PC-9 (cell line): ENCODE measurements around the gene MYDGF. TPM values are rescaled to one million over a fixed set of nuclear protein-coding genes. Genes with fewer than 3 reads are reported as not detected.

ENCODE experiments used
- BruUV-seq: library from RNA; stranded (reverse); fragments of 400-500 nt; replicated peaks from 2 replicates; lab custom pipeline; 2021; lab: Mats Ljungman, UMichigan
- CTCF ChIA-PET: fragments of 300-600 bp; sonication (Branson Sonifier 250); formaldehyde crosslinking; loops from one replicate; lab custom pipeline; 2022; ENCODE audit warnings: antibody characterized with exemption; lab: Charles Lee
- POLR2A ChIA-PET: fragments of 300-600 bp; sonication (Branson Sonifier 250); formaldehyde crosslinking; loops from one replicate; lab custom pipeline; 2022; ENCODE audit warnings: antibody characterized with exemption; ENCODE audit not compliant: unreplicated experiment; lab: Charles Lee
- DNase-seq, 2 experiments: peaks; one replicate each; pipeline versions ENCODE4 v3.0.0 to v3.0.0-alpha.2; 2015 to 2022; ENCODE audit warnings: mixed read lengths in 1 of 2
- H2AFZ ChIP-seq: fragments of 200-600 bp; sonication (generic); 2 replicates; pipeline ENCODE4 v1.8.1; 2017; ENCODE audit warnings: antibody characterized with exemption
- H3F3A ChIP-seq: fragments of 200-600 bp; sonication (generic); 2 replicates; pipeline ENCODE4 v1.8.1; 2017; ENCODE audit warnings: antibody characterized with exemption, mild to moderate bottlenecking, low read depth; ENCODE audit not compliant: insufficient read depth
- H3K27ac ChIP-seq: fragments of 200-600 bp; sonication (generic); 2 replicates; pipeline ENCODE4 v1.6.1; 2016; ENCODE audit warnings: mixed run types
- H3K27me3 ChIP-seq: fragments of 200-600 bp; sonication (generic); 2 replicates; pipeline ENCODE4 v1.6.1; 2016; ENCODE audit warnings: low read depth, mixed run types; ENCODE audit not compliant: insufficient read depth
- H3K36me3 ChIP-seq: fragments of 200-600 bp; sonication (generic); 2 replicates; pipeline ENCODE4 v1.6.1; 2016; ENCODE audit warnings: low read depth, mixed run types
- H3K4me1 ChIP-seq: fragments of 200-600 bp; sonication (generic); replicated peaks from 2 replicates; pipeline ENCODE4 v1.6.1; 2016; ENCODE audit warnings: mixed run types; ENCODE audit not compliant: insufficient read depth
- H3K4me2 ChIP-seq: fragments of 200-600 bp; sonication (generic); 2 replicates; pipeline ENCODE4 v1.6.1; 2017; ENCODE audit warnings: mixed run types
- H3K4me3 ChIP-seq: fragments of 200-600 bp; sonication (generic); 2 replicates; pipeline ENCODE4 v1.6.1; 2016; ENCODE audit warnings: mixed run types
- H3K79me2 ChIP-seq: fragments of 200-600 bp; sonication (generic); 2 replicates; pipeline ENCODE4 v1.6.1; 2017; ENCODE audit warnings: low read depth, mixed run types
- H3K9me2 ChIP-seq: fragments of 200-600 bp; sonication (generic); 2 replicates; pipeline ENCODE4 v1.8.1; 2017; ENCODE audit warnings: mild to moderate bottlenecking; ENCODE audit not compliant: insufficient read depth
- H3K9me3 ChIP-seq: fragments of 200-600 bp; sonication (generic); 2 replicates; pipeline ENCODE4 v1.8.1; 2016; ENCODE audit warnings: low read depth; ENCODE audit not compliant: insufficient read depth
- H4K20me1 ChIP-seq: fragments of 200-600 bp; sonication (generic); 2 replicates; pipeline ENCODE4 v1.8.1; 2017; ENCODE audit not compliant: insufficient read depth
- EZH2 ChIP-seq: fragments of 200-600 bp; sonication (generic); IDR thresholded peaks from 2 replicates; pipeline ENCODE4 v1.8.0; 2017; ENCODE audit warnings: antibody characterized with exemption, low read depth
- intact Hi-C: fragments of 100-400 bp; cut with micrococcal nuclease; formaldehyde crosslinking; loops from one replicate; pipeline ENCODE4 v1.10.0; 2022; ENCODE audit not compliant: unreplicated experiment
- total RNA-seq: library from RNA; stranded (reverse); gene quantifications from 2 replicates; pipeline ENCODE4 v1.2.3, GENCODE V29; 2021
- TF ChIP-seq, protein P1 (sequence below): fragments of 200-600 bp; sonication (generic); conservative IDR thresholded peaks from 2 replicates; pipeline ENCODE4 v1.6.1; 2017; ENCODE audit warnings: mixed run types, antibody characterized with exemption, mild to moderate bottlenecking, moderate library complexity

The MYDGF gene
- total RNA-seq, 1 experiment from 2014 or later, result 60.1 TPM

DNA sequence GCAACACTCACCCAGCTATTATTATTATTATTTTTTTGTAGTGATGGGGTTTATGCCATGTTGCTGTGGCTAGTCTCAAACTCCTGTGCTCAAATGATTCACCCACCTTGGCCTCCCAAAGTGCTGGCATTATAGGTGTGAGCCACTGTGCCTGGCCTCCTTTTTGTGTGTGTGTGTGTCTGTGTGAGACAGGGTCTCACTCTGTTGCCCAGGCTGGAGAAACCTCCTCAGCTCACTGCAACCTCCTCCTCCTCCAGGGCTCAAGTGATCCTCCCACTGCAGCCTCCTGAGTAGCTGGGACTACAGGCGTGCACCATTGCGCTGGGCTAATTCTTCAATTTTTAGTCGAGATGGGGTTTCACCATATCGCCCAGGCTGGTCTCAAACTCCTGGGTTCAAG is 3.6 kb upstream of the MYDGF start:
- H3F3A ChIP-seq, result peaks cover 5% of the 10 kb centered on the region; the same call in 1 of the 2 replicates
- ChIA-PET CTCF (no interaction called here), POLR2A (no interaction called here)
- H3K27ac ChIP-seq, result no peak overlapping the region
- H2AFZ ChIP-seq, result no peak overlapping the region
- no TSS peak for BruUV-seq
- intact Hi-C loops, result no loop called here
- no peaks in the 10 kb centered on the region for H3K9me3 ChIP-seq
- H4K20me1 ChIP-seq, result no peaks in the 10 kb centered on the region
- H3K4me3 ChIP-seq, result no peak overlapping the region
- no peaks in the 10 kb centered on the region for H3K4me1 ChIP-seq
- no peak overlapping the region for H3K4me2 ChIP-seq
- no peak for TF ChIP-seq EZH2
- TF ChIP-seq, protein P1, sequence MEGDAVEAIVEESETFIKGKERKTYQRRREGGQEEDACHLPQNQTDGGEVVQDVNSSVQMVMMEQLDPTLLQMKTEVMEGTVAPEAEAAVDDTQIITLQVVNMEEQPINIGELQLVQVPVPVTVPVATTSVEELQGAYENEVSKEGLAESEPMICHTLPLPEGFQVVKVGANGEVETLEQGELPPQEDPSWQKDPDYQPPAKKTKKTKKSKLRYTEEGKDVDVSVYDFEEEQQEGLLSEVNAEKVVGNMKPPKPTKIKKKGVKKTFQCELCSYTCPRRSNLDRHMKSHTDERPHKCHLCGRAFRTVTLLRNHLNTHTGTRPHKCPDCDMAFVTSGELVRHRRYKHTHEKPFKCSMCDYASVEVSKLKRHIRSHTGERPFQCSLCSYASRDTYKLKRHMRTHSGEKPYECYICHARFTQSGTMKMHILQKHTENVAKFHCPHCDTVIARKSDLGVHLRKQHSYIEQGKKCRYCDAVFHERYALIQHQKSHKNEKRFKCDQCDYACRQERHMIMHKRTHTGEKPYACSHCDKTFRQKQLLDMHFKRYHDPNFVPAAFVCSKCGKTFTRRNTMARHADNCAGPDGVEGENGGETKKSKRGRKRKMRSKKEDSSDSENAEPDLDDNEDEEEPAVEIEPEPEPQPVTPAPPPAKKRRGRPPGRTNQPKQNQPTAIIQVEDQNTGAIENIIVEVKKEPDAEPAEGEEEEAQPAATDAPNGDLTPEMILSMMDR, result no peak
- H3K9me2 ChIP-seq, result no peaks in the 10 kb centered on the region
- H3K79me2 ChIP-seq, result peaks cover 7% of the 10 kb centered on the region; the same call in 1 of the 2 replicates
- DNase-seq, result no peak
- no peaks in the 10 kb centered on the region for H3K27me3 ChIP-seq
- H3K36me3 ChIP-seq, result no peaks in the 10 kb centered on the region

DNA sequence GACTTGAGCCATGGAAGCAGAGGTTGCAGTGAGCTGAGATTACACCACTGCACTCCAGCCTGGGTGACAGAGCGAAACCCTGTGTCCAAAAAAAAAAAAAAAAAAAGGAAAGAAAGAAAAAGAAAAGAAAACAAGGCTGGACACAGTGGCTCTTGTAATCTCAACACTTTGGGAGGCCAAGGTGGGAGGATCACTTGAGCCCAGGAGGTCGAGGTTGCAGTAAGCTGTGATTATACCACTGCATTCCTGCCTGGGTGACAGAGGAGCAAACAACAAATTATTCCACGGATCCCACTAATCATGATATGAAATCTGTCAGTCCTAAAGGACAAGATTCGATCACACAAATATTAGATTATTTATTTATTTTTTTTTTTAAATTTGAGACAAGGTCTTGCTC is 3.1 kb upstream of the MYDGF start:
- H3K4me3 ChIP-seq, result no peak overlapping the region
- no peaks in the 10 kb centered on the region for H3K36me3 ChIP-seq
- ChIA-PET POLR2A (interaction anchor here (0.7 kb wide), 1 partner anchor 295 kb away, joined by 4 read pairs; the partner anchor contains the start of gene KDM4B), CTCF (no interaction called here)
- DNase-seq, result no peak
- H3K27ac ChIP-seq, result no peak overlapping the region
- no peaks in the 10 kb centered on the region for H4K20me1 ChIP-seq
- no TSS peak for BruUV-seq
- H3K9me2 ChIP-seq, result no peaks in the 10 kb centered on the region
- H3K4me1 ChIP-seq, result no peaks in the 10 kb centered on the region
- H3K79me2 ChIP-seq, result peaks cover 7% of the 10 kb centered on the region; the same call in 1 of the 2 replicates
- H2AFZ ChIP-seq, result no peak overlapping the region
- H3K9me3 ChIP-seq, result no peaks in the 10 kb centered on the region
- no peaks in the 10 kb centered on the region for H3K27me3 ChIP-seq
- H3K4me2 ChIP-seq, result no peak overlapping the region
- peaks cover 5% of the 10 kb centered on the region; the same call in 1 of the 2 replicates for H3F3A ChIP-seq
- intact Hi-C loops, result no loop called here
- TF ChIP-seq, protein P1, result no peak
- no peak for TF ChIP-seq EZH2

DNA sequence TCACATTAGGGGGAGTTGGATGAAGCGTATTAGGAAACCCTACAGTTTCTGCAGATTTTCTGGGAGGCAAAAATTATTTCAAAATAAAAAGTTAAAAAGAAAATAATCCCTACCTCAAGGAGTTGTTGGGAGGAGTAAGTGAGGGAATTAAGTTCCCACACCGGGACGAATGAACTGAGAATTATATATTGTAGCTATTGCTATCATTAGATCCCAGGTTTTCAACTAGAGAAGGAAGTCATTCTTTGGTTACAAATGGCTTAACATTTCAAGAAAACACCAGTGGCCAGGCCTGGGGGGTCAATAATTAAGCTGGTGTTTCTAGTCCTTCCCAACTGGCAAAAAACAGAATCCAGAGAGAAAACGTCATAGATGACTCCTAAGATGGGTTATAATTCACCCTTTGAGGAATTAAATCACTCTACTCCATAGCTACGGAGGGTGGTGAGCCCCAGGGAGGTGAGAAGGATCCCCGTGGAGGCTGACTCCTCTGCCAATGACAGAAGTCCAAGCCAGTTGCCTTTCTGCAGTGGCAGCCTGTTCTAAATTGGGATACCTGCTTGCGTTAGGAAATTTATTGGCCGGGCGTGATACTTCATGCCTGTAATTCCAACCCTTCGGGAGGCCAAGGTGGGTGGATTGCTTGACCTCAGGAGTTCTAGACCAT is 1.2 kb upstream of the MYDGF start:
- Histone ChIP-seq H3K27ac (no peak overlapping the region; the same call in 1 of the 2 replicates), H3K9me2 (no peaks in the 10 kb centered on the region), H3K9me3 (no peaks in the 10 kb centered on the region), H3K4me2 (no peak overlapping the region), H3F3A (peaks cover 5% of the 10 kb centered on the region; the same call in 1 of the 2 replicates), H3K4me1 (no peaks in the 10 kb centered on the region), H4K20me1 (no peaks in the 10 kb centered on the region), H3K4me3 (no peak overlapping the region), H3K79me2 (peaks cover 7% of the 10 kb centered on the region; the same call in 1 of the 2 replicates), H2AFZ (no peak overlapping the region), H3K36me3 (no peaks in the 10 kb centered on the region), H3K27me3 (no peaks in the 10 kb centered on the region)
- ChIA-PET POLR2A (no interaction called here), CTCF (no interaction called here)
- TF ChIP-seq, protein P1, result no peak
- no peak for TF ChIP-seq EZH2
- intact Hi-C loops, result no loop called here
- no peak for DNase-seq
- no TSS peak for BruUV-seq
